ENCODE results near the gene RDH16. TPM values are rescaled to one million over a fixed set of nuclear protein-coding genes. Genes with fewer than 3 reads are reported as not detected.

The RDH16 gene
- total RNA-seq, 2 experiments from 2014 or later: 0.30 to 0.34 TPM

DNA sequence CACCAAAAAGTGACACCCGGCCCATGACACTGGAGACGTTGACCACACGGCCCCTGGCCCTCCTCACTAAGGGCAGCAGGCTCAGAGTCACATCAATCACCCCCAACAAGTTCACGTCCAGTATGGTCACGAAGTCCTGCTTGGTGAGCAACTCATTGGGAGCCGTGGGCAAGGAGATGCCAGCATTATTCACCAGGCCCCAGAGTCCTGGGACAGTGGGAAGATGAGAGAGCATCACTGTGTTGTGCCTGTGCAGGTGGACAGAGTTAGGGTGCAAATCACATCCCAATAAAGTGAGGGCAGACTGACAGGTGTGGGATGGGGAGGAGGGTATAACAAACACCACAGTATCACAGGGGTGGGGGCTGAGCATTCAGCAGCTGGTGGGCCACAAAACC is 2.5 kb downstream of the RDH16 start:
- no peak overlapping the region for H3K27ac ChIP-seq (ENCODE audit: low read depth in 1 of 2, low read length in 2 of 2)
- DNase-seq (no peak), ATAC-seq (ENCODE audit: poor library complexity) (no peak)
- no peak overlapping the region for H3K27ac Mint-ChIP-seq
- no peaks in the 10 kb centered on the region for H3K27me3 Mint-ChIP-seq
- H3K36me3 ChIP-seq (ENCODE audit: insufficient read depth, low read length): no peaks in the 10 kb centered on the region
- TF ChIP-seq, protein P1, sequence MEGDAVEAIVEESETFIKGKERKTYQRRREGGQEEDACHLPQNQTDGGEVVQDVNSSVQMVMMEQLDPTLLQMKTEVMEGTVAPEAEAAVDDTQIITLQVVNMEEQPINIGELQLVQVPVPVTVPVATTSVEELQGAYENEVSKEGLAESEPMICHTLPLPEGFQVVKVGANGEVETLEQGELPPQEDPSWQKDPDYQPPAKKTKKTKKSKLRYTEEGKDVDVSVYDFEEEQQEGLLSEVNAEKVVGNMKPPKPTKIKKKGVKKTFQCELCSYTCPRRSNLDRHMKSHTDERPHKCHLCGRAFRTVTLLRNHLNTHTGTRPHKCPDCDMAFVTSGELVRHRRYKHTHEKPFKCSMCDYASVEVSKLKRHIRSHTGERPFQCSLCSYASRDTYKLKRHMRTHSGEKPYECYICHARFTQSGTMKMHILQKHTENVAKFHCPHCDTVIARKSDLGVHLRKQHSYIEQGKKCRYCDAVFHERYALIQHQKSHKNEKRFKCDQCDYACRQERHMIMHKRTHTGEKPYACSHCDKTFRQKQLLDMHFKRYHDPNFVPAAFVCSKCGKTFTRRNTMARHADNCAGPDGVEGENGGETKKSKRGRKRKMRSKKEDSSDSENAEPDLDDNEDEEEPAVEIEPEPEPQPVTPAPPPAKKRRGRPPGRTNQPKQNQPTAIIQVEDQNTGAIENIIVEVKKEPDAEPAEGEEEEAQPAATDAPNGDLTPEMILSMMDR (IDR thresholded peaks at IDR 0.05): no peak
- peaks cover 5% of the 10 kb centered on the region for H3K36me3 Mint-ChIP-seq (ENCODE audit: low read depth)
- peaks cover 0 to 7% of the 10 kb centered on the region in 2 experiments for H3K27me3 ChIP-seq (ENCODE audit: control insufficient read depth in 1 of 2, insufficient read depth in 2 of 2, low read length in 2 of 2)
- intact Hi-C loops (cut with DNase I, micrococcal nuclease): no loop called here
- no peak overlapping the region for H3K4me3 Mint-ChIP-seq
- H3K4me1 Mint-ChIP-seq (ENCODE audit: low read depth): no peaks in the 10 kb centered on the region
- H3K9me3 Mint-ChIP-seq: no peaks in the 10 kb centered on the region
- peaks cover 7 to 15% of the 10 kb centered on the region in 2 experiments for H3K9me3 ChIP-seq (ENCODE audit: control insufficient read depth in 1 of 2, insufficient read depth in 1 of 2, low read length in 2 of 2)
- no peak overlapping the region for H3K4me3 ChIP-seq (ENCODE audit: low read length)
- no peaks in the 10 kb centered on the region for H3K4me1 ChIP-seq (ENCODE audit: insufficient read depth, low read length)
- ChIA-PET CTCF (no interaction called here), POLR2A (no interaction called here)

DNA sequence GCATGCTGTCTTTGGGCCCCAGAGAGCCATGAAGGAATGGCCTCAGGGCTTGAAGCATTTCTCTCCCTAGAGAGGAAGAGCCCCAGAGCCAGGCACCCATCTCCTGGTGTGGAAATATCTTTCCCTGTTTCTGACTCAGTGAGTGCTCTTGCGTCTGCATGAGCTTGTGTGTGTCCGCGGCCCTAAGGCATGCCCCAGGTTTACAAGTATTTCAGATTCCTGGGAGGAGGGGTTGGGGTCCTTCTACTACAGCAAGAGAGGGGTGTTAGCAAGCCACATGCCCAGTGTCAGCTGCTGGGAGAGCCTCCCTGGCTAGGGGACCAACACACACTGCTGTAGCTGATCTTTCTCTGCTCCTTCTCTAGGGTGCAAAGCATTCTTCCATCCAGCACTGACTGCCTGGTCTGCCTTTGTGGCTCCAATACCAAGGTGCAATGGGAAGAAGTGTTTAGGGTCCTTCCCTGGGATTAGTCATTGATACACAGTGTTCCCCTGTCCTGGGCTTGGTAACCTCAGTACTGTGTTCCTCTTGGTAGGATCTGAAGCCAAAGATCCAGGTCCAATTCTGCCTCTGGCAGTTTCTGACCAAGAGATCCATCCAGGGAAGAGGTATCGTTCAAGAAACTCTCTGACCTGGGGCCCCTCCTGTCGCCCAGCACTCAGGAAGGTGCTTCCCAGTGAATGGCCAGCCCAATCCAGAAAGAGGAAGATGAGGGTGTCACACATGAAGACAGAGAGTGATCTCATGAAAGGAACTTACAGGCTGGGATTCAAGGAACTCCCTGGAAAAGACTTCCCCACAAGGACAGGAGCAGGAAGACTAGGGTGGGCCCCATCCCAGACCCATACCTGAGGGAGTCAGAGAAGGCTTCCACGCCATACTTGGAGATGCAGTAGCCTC is 3.1 kb downstream of the RDH16 start:
- CTCF ChIA-PET: no interaction called here
- intact Hi-C loops (cut with DNase I, micrococcal nuclease): no loop called here

DNA sequence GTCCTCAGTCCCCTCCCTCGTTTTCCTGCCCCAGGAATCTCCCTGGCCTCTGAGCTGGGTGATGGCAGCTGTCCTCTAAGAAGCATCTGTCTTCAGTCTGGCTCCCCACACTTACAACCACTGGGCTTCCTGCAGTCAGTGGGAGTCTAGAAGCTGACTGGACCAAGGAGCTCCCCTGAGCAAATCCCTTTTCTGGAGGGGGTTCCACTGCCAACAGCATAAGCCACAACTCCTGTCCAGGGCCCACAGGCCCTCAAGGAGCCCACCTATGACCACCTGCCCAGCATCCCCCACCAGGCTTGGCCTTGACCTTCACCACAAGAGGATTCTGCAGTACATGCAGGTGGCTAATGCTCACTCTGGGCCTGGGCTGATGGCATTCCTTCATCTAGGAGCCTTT is 4.1 kb downstream of the RDH16 start:
- Histone ChIP-seq H3K4me1 (ENCODE audit: insufficient read depth, low read length) (no peaks in the 10 kb centered on the region), H3K4me3 (ENCODE audit: low read length) (no peak overlapping the region), H3K36me3 (ENCODE audit: insufficient read depth, low read length) (no peaks in the 10 kb centered on the region), H3K9me3 (ENCODE audit: control insufficient read depth in 1 of 2, insufficient read depth in 1 of 2, low read length in 2 of 2) (peaks cover 1 to 10% of the 10 kb centered on the region in 2 experiments), H3K27me3 (ENCODE audit: control insufficient read depth in 1 of 2, insufficient read depth in 2 of 2, low read length in 2 of 2) (peaks cover 0 to 7% of the 10 kb centered on the region in 2 experiments), H3K27ac (ENCODE audit: low read depth in 1 of 2, low read length in 2 of 2) (no peak overlapping the region)
- POLR2A ChIA-PET: no interaction called here
- Mint-ChIP-seq H3K4me1 (ENCODE audit: low read depth) (no peaks in the 10 kb centered on the region), H3K36me3 (ENCODE audit: low read depth) (peaks cover 5% of the 10 kb centered on the region), H3K4me3 (no peak overlapping the region), H3K27ac (no peak overlapping the region), H3K9me3 (no peaks in the 10 kb centered on the region), H3K27me3 (no peaks in the 10 kb centered on the region)
- no peak for DNase-seq
- TF ChIP-seq, protein P1 (IDR thresholded peaks at IDR 0.05): no peak
- intact Hi-C loops (cut with DNase I, micrococcal nuclease): no loop called here
- CTCF ChIA-PET: no interaction called here
- ATAC-seq (ENCODE audit: poor library complexity): no peak

More for the DNA sequence above, 3.1 kb downstream of the RDH16 start:
- ATAC-seq (ENCODE audit: poor library complexity) (no peak), DNase-seq (no peak)
- POLR2A ChIA-PET: no interaction called here
- H3K27ac Mint-ChIP-seq: no peak overlapping the region
- no peaks in the 10 kb centered on the region for H3K27me3 Mint-ChIP-seq
- TF ChIP-seq, protein P1 (IDR thresholded peaks at IDR 0.05): no peak
- Histone ChIP-seq H3K27me3 (ENCODE audit: control insufficient read depth in 1 of 2, insufficient read depth in 2 of 2, low read length in 2 of 2) (peaks cover 0 to 7% of the 10 kb centered on the region in 2 experiments), H3K4me3 (ENCODE audit: low read length) (no peak overlapping the region), H3K36me3 (ENCODE audit: insufficient read depth, low read length) (no peaks in the 10 kb centered on the region), H3K27ac (ENCODE audit: low read depth in 1 of 2, low read length in 2 of 2) (no peak overlapping the region), H3K9me3 (ENCODE audit: control insufficient read depth in 1 of 2, insufficient read depth in 1 of 2, low read length in 2 of 2) (peaks cover 7 to 15% of the 10 kb centered on the region in 2 experiments), H3K4me1 (ENCODE audit: insufficient read depth, low read length) (no peaks in the 10 kb centered on the region)
- no peaks in the 10 kb centered on the region for H3K9me3 Mint-ChIP-seq
- H3K36me3 Mint-ChIP-seq (ENCODE audit: low read depth): peaks cover 5% of the 10 kb centered on the region
- no peak overlapping the region for H3K4me3 Mint-ChIP-seq
- H3K4me1 Mint-ChIP-seq (ENCODE audit: low read depth): no peaks in the 10 kb centered on the region
